ENCODE results near the gene AUTS2.

AUTS2 gene

DNA sequence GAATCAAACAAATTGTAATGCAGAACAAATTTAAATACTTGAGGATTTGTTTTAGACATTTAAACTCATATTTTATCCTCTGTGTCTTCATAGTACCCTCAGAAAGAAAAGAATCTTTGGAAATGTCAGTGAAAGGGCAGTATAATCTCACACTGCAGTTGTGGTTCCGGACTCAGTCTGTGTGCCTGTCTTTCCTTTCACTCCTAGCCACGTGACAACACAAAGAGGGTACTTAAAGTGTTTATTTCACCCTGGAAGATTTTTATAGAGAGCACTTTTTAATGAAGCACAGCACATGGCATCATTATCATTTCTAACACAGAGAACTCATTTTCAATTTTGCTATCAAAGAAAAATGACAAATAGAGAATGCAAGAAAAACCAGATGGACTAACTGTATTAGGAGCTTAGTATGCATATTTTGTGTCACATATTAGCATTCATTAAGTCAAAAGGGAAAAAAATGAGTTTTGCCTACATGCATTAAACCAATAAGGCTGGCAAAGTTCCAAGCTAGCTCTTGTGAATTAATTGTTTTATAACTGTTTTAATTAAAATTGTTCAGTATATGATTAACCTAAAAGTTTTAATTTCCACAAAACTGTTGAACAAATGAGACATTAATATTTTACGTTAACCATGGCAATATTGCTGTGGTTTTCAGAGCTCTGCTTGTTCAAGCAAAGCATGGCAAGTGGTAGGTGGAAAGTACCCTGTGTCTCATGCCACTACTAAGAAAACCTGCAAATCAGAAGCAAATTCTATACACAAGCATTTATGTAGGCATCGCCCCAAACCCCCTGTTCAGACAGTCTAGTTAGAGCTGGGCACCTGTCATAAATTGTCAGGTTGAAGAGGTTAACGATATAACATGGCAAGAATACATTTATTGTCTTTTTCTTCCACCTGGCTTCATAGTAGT lies 65.9 kb downstream of the AUTS2 start:
- DNase-seq (ENCODE audit: low read depth in 1 of 2, low spot score in 1 of 2) = no peak
- no peak overlapping the region for H3K4me3 ChIP-seq (replicated peaks; ENCODE audit: insufficient read depth, low read length)
- H3K27me3 ChIP-seq (ENCODE audit: insufficient read depth, poor library complexity, severe bottlenecking) = no peaks in the 10 kb centered on the region
- no peak overlapping the region for H3K27ac ChIP-seq (replicated peaks)
- TF ChIP-seq POLR2AphosphoS5 (IDR thresholded peaks at IDR 0.05; ENCODE audit: low read depth) = no peak
- TF ChIP-seq, protein P1, sequence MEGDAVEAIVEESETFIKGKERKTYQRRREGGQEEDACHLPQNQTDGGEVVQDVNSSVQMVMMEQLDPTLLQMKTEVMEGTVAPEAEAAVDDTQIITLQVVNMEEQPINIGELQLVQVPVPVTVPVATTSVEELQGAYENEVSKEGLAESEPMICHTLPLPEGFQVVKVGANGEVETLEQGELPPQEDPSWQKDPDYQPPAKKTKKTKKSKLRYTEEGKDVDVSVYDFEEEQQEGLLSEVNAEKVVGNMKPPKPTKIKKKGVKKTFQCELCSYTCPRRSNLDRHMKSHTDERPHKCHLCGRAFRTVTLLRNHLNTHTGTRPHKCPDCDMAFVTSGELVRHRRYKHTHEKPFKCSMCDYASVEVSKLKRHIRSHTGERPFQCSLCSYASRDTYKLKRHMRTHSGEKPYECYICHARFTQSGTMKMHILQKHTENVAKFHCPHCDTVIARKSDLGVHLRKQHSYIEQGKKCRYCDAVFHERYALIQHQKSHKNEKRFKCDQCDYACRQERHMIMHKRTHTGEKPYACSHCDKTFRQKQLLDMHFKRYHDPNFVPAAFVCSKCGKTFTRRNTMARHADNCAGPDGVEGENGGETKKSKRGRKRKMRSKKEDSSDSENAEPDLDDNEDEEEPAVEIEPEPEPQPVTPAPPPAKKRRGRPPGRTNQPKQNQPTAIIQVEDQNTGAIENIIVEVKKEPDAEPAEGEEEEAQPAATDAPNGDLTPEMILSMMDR (IDR thresholded peaks at IDR 0.05; ENCODE audit: insufficient read depth, low read length) = no peak
- TF ChIP-seq, protein P2, sequence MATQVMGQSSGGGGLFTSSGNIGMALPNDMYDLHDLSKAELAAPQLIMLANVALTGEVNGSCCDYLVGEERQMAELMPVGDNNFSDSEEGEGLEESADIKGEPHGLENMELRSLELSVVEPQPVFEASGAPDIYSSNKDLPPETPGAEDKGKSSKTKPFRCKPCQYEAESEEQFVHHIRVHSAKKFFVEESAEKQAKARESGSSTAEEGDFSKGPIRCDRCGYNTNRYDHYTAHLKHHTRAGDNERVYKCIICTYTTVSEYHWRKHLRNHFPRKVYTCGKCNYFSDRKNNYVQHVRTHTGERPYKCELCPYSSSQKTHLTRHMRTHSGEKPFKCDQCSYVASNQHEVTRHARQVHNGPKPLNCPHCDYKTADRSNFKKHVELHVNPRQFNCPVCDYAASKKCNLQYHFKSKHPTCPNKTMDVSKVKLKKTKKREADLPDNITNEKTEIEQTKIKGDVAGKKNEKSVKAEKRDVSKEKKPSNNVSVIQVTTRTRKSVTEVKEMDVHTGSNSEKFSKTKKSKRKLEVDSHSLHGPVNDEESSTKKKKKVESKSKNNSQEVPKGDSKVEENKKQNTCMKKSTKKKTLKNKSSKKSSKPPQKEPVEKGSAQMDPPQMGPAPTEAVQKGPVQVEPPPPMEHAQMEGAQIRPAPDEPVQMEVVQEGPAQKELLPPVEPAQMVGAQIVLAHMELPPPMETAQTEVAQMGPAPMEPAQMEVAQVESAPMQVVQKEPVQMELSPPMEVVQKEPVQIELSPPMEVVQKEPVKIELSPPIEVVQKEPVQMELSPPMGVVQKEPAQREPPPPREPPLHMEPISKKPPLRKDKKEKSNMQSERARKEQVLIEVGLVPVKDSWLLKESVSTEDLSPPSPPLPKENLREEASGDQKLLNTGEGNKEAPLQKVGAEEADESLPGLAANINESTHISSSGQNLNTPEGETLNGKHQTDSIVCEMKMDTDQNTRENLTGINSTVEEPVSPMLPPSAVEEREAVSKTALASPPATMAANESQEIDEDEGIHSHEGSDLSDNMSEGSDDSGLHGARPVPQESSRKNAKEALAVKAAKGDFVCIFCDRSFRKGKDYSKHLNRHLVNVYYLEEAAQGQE (IDR thresholded peaks at IDR 0.05; ENCODE audit: insufficient replicate concordance, low read depth) = no peak
- no peak for TF ChIP-seq GABPA (IDR thresholded peaks at IDR 0.05; ENCODE audit: low read depth)
- no peak for TF ChIP-seq SPI1 (IDR thresholded peaks at IDR 0.05; ENCODE audit: borderline replicate concordance, low read depth)

DNA sequence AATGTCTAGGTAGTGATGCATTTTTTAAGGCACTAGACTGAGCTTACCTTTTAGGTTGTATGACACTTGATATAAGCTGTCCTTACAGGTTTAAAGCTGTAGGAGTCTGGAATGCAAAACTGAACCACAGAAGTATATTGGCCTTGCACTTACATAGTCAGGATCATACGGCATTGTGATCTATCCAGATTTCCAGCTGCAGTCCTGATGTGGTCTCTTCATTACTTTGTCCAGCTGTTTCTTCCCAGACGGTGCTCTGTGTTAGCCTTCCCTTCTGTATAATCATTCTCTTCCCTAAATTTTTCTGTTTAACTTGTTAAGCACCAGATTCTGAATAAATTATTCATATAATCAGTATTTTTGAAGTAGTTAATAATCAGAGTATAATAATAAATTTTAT lies 67.1 kb downstream of the AUTS2 start:
- DNase-seq (ENCODE audit: low read depth in 1 of 2, low spot score in 1 of 2) = no peak
- no peak overlapping the region for H3K27ac ChIP-seq (replicated peaks)
- no peak overlapping the region for H3K4me3 ChIP-seq (replicated peaks; ENCODE audit: insufficient read depth, low read length)
- TF ChIP-seq, protein P2 (IDR thresholded peaks at IDR 0.05; ENCODE audit: insufficient replicate concordance, low read depth) = no peak
- TF ChIP-seq POLR2AphosphoS5 (IDR thresholded peaks at IDR 0.05; ENCODE audit: low read depth) = no peak
- TF ChIP-seq SPI1 (IDR thresholded peaks at IDR 0.05; ENCODE audit: borderline replicate concordance, low read depth) = no peak
- no peak for TF ChIP-seq GABPA (IDR thresholded peaks at IDR 0.05; ENCODE audit: low read depth)
- TF ChIP-seq, protein P1 (IDR thresholded peaks at IDR 0.05; ENCODE audit: insufficient read depth, low read length) = no peak
- no peaks in the 10 kb centered on the region for H3K27me3 ChIP-seq (ENCODE audit: insufficient read depth, poor library complexity, severe bottlenecking)

DNA sequence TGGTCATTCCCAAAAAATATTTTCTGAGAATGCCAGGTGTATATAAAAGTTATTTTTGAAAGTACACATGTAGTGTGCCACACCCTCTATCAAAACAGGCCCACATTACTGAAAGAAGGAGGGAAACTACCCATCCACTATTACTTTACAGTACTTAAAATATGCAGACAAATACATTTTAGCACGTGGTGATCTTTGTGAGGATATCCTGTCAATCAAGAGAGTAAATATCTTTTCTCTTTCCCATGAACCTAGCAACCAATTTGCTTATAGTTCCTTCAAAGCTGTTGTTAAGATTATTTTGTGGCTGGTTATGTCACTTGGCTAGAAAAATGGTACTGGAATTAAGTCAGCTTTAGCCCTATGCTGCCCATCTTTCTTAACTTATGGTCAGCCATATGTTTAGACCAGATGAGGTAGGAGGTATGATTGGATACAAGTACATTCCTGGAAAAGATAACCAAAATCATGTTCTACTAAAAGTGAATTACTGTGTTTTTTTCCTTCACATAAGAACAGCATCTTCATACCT lies 70.1 kb downstream of the AUTS2 start:
- Histone ChIP-seq H3K27ac (replicated peaks) (no peak overlapping the region), H3K27me3 (ENCODE audit: insufficient read depth, poor library complexity, severe bottlenecking) (no peaks in the 10 kb centered on the region), H3K4me3 (replicated peaks; ENCODE audit: insufficient read depth, low read length) (no peak overlapping the region)
- DNase-seq (ENCODE audit: low read depth in 1 of 2, low spot score in 1 of 2) = no peak
- TF ChIP-seq, protein P2 (IDR thresholded peaks at IDR 0.05; ENCODE audit: insufficient replicate concordance, low read depth) = no peak
- TF ChIP-seq GABPA (IDR thresholded peaks at IDR 0.05; ENCODE audit: low read depth) = no peak
- TF ChIP-seq, protein P1 (IDR thresholded peaks at IDR 0.05; ENCODE audit: insufficient read depth, low read length) = no peak
- TF ChIP-seq SPI1 (IDR thresholded peaks at IDR 0.05; ENCODE audit: borderline replicate concordance, low read depth) = no peak

Measured in HL-60 (cell line).